HG02798 (cell line): ENCODE data around the gene RPLP2.

ENCODE experiments used
- ATAC-seq: cut with Tn5 transposase; IDR thresholded peaks from one replicate; pipeline ENCODE4 v1.9.1; 2021; ENCODE audit warnings: mild to moderate bottlenecking; ENCODE audit not compliant: unreplicated experiment, poor library complexity

RPLP2 gene

DNA sequence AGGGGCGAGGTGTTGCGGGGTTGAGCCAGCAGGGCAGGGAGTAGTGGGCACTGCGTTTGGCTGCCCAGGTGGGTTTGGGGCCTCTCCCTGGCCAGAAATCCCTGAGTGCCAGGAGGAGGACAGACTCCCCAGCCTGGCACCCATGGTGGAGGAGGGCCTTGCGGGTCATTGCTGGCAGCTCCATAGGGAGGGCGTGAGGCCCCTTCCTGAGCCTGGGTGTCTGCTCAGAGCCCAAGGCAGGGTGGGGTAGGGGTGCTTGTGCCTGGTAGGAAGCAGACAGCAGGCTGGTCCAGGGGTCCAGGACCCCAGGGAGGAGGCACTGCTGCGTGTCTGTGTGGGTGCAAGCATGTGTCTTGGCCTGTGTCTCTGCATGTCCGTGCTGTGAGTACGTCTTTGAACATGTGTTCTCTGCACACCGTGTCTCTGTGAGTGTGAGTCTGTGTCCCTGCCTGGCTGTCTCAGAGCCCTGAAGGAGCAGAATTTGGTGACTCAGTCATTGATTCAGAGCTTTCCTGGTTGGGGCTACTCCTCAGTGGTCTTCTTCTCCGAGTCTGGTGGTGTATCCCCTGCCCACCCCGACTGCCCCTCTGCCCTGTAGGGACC, 36.8 kb downstream of the RPLP2 start:
- no peak for ATAC-seq

DNA sequence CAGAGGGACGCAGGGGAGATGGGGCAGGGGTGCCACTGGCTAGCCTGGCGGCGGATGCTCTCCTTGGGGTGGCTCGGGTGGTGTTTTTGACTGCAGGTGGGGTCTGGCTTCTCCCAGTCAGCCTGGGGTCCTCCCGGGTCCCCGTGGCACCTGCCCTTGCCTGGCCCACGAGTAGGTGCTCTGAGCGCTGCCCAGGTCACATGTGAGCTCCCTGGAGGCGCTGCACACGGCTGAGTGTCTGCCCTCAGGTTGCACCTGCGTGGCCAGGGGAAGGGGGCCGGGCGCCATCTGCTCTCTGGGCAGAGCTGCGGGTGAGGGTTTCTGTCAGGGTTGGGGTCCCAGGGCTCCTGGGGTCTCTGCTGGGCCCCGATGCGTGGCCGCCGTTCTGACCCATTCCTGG, 38.1 kb downstream of the RPLP2 start:
- no peak for ATAC-seq

DNA sequence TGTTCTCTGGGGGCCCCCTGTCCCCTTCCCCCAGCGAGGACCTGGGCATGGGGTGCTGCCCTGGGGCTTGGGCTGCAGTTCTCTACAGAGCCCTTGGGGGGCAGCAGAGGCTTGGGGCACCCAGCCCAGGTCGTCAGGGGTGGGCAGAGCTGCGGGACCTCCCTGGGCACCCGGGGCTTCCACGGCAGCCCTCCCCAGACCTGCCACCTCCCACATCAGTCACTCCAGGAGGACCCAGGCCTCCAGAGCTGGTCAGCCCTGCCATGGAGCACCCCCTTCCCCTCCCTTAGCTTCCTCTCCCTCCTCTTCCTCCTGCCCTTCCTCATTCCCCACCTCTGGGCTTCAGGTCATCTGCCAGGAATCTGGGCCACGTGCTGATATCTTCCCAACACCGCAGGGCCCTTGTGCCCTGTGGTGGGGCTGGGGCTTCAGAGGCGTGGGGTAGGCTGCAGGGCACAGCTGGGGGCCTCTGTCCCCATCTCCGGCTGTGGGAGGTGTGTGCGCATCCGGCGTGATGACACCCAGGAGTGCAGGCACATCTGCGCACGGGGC, 38.7 kb downstream of the RPLP2 start:
- no peak for ATAC-seq

DNA sequence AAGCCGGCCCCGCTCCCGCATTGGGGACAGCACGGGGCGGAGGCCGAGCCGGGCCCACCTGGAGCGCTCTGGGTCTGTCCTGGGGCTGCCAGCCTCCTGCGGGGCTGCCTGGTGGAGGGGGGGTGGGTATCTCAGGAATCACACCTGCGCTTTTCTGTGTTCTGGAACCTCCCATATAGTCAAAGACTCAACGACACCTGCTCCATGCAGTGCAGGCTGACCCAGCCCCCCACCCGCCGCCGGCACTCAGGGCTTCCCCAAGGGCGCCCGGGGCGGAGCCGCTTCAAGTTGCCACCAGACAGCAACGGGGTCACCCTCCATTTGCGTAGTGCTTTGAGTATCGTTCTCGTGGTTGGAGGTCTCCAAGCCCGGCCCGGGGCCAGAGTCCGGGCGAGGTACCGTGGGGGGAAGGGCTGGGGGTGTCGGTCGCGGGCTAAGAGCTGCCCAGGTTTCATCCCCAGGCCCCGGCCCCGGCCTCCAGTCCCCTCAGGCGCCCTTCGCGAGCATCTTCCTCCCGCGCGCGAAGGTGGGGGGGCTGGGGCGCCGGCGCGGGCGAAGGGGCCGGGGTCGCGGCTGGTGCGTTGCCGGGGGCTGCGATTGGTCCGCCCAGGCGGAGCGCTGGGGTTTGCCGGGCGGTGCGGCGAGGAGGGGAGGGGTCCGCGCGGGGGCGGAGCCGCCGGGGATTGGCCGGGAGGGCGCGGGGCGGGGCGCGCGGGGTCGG, 39.5 kb downstream of the RPLP2 start:
- ATAC-seq, result no peak

DNA sequence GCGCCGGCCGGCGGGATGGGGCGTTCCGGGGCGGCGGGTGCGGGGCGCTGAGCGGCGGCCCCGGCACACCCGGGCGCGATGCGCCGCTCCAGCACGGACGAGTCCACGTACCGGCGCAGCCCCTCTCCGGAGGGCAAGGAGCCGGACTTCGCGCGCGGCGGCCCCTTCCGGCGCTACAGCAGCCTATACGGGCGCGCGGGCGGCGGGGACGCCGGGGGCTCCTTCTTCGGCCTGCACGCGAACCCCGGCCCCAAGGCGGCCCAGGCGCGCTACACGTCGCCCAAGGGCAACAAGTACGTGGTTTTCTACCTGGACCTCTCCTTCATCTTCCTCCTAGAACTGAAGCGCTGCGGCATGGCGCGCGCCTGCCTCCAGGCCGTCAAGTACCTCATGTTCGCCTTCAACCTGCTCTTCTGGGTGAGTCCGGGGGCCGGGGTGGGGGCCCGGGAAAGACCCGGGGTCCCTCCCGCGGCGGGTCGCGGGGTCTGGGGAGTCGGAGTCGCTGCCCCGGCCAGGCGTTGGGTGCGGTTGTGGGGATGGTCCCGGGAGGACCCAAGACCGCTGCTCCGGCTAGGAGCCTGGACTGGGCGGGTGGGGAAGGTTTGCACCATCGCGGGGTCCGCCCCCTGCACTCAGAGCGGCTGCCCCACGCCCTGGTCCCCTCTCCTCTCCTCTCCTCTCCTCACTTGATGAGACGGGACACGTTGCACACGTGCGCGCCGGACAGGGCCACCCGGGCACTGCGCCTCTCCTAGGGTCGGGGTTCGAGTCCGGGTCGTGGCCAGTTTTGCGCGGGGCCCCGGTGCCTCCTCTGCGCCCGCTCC, 40.4 kb downstream of the RPLP2 start:
- no peak for ATAC-seq

DNA sequence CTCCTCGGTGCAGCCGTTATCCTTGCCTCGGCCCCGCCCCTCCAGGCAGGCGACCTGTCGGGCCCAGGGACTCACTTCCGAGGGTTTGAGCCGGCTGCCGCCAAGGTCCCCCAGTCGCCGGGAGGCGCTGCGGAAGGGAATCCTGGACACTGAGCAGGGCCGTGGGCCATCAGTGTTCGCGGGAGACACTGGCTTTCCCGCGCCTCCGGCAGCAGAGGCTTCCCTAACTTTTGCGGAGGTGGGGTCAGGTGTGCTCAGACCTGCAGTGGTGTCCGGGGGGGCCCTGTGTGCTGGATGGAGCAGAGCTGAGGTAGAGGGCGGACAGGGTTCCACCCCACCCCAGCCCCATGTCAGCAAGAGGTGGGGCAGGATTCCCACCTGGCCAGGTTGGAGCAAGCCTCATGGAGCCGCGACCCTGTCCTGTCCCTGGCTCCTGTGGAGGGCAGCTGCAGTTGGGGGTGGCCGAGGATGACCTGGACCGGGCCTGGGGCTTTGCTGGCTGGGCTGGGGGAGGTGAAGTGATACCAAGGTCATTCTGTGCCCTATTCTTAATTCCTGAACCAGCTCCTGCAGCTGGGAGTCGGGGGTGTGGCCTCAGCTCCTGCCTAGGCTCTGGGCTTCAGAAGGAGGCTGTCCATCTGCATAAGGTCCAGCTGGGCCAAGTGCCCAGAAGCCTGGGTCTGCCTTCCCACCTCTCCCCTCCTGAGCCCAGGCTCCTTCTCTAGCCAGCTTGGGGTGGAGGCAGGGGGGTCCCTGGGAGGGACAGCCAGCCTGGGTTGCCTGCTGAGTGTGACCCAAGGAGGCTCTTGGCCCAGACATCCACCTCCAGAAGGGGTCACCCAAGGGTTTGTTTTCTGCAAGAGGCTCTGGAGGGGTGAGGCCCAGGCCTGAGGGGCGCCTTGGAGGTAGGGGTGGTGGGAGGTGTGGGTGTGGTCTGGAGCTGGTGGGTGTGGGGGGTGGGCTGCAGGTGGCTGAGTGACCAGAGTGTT, 41.3 kb downstream of the RPLP2 start:
- ATAC-seq, result no peak

DNA sequence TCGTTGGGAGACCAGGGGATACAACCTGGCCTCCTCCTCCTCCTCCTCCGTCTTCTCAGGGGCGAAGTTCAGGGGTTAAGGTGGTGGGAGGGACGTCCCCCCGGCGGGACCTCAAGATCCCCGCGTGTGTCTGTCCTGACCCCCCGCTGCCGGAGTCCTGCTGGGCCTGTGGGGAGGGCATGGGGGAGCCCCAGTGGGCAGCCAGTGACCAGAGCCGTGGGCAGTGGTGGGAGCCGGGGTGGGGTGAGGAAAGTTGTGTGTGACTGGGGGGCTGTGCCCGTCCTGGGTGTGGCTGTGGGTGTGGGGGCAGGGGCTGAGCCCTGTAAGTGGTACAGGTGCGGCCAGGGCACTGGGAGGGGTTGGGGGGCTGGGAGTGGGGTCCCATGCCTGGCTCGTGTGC, 43.0 kb downstream of the RPLP2 start:
- no peak for ATAC-seq

DNA sequence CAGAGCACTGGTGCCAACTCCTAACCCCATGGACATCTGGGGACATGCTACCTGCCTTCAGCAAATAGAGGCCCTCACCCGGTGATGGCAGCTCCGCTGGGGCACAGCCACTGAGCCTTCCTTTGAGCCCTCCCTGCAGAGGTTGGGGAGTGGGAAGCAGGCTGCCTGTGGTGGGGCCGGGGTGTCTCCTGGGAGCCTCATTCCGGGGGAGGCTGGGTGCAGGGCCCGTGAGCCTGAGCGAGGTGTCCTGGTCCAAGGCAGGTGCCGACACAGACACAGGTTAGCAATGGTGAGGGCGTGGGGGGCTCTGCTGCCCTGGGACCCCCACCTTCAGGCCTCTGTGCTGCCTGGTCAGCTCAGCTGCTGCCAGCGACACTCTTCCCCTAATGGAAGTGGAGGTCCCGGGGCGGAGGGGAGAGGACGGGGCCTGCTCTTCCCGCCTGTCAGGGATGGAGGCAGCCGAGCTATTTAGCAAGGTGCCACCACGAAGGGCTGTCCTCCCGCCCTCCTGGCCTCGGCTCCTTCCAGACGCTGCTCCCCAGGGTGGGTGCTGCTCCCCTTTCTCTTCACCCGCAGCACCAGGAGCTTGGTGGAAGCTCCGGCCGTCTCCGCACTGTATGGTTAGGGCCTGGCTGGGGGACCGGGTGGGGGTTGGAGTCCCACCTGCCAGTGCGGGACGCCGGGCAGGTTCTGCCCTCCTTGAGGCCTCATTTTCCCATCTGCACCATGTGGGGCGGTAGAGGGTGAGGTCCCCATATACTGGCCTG, 44.1 kb downstream of the RPLP2 start:
- no peak for ATAC-seq

DNA sequence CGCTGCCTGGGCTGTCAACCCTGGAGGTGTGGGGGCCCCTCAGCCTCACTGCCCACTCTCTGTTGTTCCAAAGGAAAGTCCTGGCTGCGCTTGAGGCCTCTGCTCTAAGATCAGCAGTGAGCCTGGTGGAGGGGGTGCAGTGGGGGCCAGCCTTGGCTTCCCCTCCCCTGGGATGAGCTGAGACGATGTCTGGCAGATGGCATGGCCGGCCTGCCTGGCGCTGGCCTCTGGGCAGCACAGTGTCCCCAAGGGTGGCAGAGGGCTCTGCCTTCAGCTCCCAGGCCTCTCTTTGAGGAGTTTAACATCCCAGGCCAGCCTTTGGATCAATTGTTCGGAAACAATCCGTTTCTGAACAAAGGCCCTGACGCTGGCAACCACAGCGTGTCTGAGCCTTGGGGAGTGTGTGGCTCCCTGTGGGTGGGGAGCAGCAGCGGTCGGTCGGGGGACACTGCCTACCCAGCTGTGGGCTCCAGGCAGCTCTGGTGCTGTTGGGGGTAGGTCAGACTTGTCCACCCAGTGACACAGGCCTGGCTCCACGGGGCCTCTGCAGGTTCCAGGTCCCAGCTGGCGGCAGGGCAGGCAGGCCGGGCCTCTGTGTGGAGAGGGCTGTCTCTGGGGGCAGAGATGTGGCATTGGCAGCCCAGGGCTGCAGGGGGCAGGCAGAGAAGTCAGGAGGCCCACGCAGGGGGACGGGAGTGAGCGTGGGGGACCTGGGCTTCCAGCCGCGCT, 45.0 kb downstream of the RPLP2 start:
- no peak for ATAC-seq

DNA sequence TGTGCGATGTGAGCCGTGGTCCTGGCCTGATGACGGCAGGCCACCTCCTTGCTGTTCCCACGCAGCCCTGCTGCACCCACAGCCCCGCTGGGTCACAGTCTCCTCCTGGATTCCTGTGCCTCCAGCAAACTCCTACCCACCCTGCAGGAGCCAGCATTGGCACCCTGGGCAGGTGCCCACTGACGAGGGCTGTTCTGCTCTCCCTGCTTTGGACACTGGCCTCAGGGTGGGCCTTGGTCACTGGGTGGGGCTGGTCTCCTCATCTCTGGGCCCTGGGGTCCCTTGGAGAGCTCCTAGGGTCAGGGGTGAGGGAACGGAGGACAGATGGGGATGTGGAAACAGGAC, 45.5 kb downstream of the RPLP2 start:
- no peak for ATAC-seq

DNA sequence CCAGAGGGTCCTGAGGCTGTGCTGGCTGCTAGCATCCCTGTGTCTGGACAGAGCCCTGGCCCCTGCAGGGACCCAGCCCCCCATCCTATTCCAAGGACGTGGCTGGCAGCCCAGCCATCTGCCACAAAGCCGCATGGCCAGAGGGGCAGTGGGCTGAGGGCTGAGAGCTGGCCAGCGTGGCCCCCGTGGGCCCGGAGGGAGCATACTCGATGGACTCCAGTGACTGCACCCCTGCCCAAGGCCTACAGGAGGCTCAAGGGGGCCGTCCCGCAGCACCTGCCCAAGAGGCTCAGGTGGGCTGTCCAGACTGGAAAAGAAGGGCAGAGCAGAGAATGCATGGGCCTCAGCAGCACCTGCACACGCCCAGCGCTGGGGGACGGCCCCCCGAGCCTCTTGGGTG, 46.0 kb downstream of the RPLP2 start:
- no peak for ATAC-seq

DNA sequence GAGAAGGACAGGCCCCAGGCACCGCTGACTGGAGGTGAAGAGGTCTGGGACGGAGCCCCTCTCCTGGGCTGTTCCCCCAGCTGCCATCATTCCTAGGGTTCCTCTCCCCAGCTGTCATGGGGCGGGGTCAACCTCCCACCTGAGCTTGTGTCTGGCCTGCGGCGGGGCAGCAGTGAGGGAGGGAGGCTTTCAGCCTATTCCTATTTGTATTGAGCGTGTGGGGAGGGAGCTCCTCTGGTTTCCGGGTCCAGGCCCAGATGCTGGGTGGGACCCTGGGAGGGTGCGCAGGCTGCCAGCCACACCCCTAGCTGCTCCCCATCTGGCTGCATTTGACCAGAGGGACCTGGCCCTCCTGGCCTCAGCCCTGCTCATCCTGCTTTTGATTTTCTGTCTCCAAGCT, 46.6 kb downstream of the RPLP2 start:
- no peak for ATAC-seq

DNA sequence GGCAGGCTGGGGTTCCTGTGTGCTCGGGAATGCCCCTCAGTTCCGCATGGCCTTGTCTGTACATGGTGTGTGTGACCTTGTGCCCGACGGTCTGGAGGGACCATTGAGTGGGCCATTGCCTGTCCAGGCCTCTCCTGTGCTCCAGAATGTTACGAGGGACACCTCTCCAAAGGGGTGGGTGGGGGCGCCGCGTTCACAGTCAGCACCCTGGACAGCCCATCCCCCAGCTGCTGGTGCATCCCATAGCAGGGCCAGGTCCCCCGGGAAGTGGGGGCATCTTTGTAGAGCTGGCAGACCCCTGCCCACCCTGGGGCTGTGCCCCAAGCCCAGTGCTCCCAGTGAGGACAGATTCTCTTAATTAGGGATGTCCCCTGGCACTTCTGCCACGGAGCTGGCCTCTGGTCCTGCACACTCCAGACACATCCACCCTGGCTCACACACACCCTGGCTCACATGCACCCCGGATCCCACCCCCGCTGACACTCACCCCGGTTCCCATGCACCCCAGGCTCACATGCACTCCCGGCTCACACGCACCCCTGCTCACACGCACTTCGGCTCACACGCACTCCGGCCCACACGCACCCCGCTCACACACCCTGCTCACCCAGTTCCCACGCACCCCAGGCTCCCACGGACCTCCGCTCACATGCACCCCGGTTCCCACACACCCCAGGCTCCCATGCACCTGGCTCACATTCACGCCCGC, 48.4 kb downstream of the RPLP2 start:
- no peak for ATAC-seq

DNA sequence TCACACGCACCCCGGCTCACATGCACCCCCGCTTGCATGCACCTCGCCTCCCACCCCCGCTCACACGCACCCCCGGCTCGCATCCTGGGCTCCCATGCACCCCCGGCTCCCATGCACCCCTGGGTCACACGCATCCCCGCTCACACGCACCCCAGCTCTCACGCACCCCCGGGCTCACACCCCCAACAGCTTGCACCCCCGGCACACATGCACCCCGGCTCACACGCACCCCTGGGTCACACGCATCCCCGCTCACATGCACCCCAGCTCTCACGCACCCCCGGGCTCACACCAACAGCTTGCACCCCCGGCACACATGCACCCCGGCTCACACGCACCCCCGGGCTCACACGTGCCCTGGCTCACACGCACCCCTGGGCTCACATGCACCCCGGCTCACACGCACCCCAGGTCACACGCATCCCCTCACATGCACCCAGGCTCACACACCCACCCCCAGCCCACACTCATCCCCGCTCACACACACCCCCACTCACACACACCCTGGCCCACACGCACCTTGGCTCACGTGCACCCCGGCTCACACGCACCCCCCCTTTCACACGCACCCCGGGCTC, 49.1 kb downstream of the RPLP2 start:
- no peak for ATAC-seq

DNA sequence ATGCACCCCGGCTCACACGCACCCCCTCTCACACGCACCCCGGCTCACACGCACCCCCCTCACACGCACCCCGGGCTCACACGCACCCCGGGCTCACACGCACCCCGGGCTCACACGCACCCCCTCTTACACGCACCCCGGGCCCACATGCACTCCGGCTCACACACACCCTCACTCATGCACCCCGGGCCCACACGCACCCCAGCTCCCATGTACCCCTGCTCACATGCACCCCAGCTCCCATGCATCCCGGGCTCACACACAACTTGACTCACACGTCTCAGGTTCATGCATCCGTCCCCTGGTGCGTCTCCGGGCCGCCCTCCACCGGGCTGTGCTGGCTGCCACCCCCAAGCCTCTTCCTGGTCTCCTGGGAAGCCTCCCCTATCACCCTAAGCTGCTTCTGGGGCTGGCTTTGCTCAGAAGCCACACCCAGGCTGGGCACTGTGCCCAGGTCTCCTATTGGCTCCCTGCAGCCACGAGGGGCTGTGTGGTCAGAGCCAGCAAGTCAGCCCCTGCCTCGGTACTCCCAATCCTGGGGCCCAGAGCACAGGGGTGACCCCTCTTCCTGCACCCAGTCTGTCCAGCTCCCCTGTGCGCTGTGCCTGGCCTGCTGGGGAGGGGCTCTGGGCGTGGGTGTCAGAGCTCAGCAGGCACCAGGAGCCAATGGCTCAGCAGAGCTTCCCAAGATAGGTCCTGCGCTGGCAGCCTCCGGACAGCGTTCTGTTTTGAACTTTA, 49.8 kb downstream of the RPLP2 start:
- ATAC-seq, result no peak

DNA sequence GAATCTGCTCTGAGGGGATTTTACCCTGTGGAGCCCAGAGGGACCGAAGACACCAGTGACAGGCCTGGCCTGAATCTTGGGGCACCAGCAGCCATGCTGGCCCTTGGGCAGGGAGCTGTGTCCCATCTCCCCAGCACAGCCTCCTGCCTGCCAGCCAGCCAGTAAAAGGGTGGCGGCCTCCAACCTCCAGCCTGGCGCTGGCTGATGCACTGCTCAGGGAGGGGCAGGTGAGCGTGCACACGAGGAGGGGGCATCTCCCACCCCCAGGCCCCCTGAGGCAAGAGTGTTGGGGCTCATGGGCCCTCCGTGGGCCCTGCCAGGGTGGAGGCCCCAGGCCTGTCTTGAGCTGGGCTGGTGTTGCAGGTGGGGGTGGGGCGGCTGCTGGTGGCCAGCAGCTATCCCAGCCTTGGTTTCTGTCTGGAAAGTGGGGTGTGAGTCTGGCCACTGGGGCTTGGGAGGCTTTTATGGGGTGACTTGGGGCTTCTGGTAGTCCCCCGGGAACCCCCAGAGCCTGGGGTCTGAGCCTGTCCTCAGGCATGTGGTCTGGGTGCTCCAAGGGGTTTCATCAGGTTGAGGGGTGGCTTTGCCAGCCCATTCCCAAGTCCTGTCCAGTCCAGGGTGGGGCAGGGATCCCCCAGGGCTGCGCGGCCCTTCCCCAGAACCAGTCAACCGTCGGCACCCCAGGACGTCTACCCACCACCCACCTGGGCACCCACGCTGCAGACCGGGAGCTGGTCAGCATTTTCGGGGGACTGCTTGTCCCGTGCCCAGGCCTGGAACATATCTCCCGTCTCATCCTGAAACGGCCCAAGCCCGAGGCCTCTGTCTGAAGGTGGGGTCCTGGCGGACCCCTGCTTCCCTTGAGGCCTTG, 50.7 kb downstream of the RPLP2 start:
- no peak for ATAC-seq
